H1 (cell line): ENCODE data around the gene HIVEP3.
"Not testable (repeated sequence)": the region's sequence is repeated elsewhere in the genome, so short reads cannot be mapped to it uniquely, and the experiment has no call there.

Source experiments
- CREB1 ChIP-seq: IDR thresholded peaks from 2 replicates; pipeline ENCODE4 v1.6.1; 2012; ENCODE audit warnings: inconsistent platforms
- CTCF ChIP-seq, 3 experiments: IDR thresholded peaks; 1 replicate in 2 of 3; 2 replicates in 1 of 3; pipeline versions ENCODE4 v1.5.1 to v1.6.1; 2011; ENCODE audit warnings: low read length in 3 of 3, mild to moderate bottlenecking in 3 of 3, inconsistent platforms in 2 of 3, low read depth in 1 of 3, moderate library complexity in 1 of 3; ENCODE audit not compliant: insufficient read depth in 1 of 3; ENCODE audit errors: control extremely low read depth in 1 of 3
- EGR1 ChIP-seq: IDR thresholded peaks from 2 replicates; pipeline ENCODE4 v1.6.1; 2011; ENCODE audit warnings: low read depth, low read length, borderline replicate concordance
- POLR2A ChIP-seq, 2 experiments: IDR thresholded peaks; 1 replicate in 1 of 2; 2 replicates in 1 of 2; pipeline ENCODE4 v1.6.1; 2011; ENCODE audit warnings: low read depth in 2 of 2, low read length in 2 of 2, mild to moderate bottlenecking in 2 of 2; ENCODE audit errors: control extremely low read depth in 1 of 2

DNA sequence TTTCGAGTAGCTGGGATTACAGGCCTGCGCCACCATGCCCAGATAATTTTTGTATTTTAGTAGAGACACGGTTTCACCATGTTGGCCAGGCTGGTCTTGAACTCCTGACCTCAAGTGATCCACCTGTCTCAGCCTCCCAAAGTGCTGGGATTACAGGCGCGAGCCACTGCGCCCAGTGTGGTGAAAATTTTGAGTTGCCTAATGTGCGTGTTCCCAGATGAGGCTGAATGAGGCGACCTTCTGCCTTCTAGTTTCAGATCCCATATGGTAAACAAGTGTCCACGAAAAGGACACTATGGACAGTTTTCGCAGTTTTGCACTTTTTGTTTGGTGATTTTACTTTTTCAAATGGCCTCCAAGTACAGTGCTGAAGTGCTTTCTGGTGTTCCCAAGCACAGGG lies 226.8 kb downstream of the HIVEP3 start:
- not testable (repeated sequence) for TF ChIP-seq CTCF (IDR thresholded peaks at IDR 0.05; ENCODE audit: control extremely low read depth in 1 of 3, insufficient read depth in 1 of 3, low read depth in 1 of 3, low read length in 3 of 3); CREB1; EGR1; POLR2A (IDR thresholded peaks at IDR 0.05; ENCODE audit: control extremely low read depth in 1 of 2, low read depth in 2 of 2, low read length in 2 of 2)
